HG02588 (cell line): ENCODE results near the gene GYPB.
"Not testable (repeated sequence)": the region's sequence is repeated elsewhere in the genome, so short reads cannot be mapped to it uniquely, and the experiment has no call there.

Source experiments
- ATAC-seq: cut with Tn5 transposase; IDR thresholded peaks from one replicate; pipeline ENCODE4 v1.9.1; 2021; ENCODE audit warnings: mild to moderate bottlenecking, moderate library complexity; ENCODE audit not compliant: unreplicated experiment

Gene GYPB

GRCh38 chr4:144019277-144019676 is at the start of gene GYPB:
Gene GYPB (minus strand): TSS chr4:144019380. CDS start chr4:144019287, 93 bp downstream.
- not testable (repeated sequence) for ATAC-seq

- not testable (repeated sequence) for ATAC-seq
Observed at GRCh38 chr4:144061556-144061955, 42.4 kb upstream of the GYPB start.

GRCh38 chr4:144060234-144060859 is 41.2 kb upstream of the GYPB start:
- not testable (repeated sequence) for ATAC-seq

DNA sequence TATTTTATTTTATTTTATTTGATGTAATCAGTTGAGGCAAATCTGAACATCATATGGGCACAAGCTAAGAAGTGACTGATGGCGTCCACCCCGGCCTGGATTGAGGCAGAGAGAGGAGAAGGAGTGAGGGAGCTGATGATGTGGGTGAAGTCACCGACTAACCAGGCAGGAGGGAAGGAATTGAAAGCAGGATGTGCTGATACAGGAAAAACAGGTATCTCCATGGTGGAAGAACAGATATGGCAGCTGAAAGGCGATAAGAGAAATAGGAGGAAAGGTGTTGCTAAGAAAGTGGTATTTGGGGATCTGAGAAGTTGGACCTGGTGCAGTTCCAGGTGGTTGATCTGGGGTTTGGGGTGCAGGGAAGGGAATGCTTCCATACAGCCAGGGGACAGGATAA is 37.6 kb upstream of the GYPB start:
- no peak for ATAC-seq

- ATAC-seq, result not testable (repeated sequence)
Observed at GRCh38 chr4:144055336-144055735, 36.2 kb upstream of the GYPB start.

DNA sequence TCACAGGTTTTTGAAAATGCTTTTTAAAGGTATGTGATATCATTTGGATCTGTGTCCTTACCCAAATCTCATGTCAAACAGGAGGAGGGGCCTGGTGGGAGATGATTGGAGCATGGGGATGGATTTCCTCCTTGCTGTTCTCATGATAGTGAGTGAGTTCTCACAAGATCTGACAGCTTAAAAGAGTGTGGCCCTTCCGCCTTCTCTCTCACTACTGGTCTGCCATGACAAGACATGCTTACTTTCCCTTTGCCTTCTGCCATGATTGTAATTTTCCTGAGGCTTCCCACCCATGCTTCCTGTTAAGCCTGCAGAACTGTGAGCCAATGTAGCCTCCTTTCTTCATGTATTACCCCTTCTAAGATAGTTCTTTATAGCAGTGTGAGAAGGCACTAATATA is 32.3 kb upstream of the GYPB start:
- ATAC-seq, result not testable (repeated sequence)

DNA sequence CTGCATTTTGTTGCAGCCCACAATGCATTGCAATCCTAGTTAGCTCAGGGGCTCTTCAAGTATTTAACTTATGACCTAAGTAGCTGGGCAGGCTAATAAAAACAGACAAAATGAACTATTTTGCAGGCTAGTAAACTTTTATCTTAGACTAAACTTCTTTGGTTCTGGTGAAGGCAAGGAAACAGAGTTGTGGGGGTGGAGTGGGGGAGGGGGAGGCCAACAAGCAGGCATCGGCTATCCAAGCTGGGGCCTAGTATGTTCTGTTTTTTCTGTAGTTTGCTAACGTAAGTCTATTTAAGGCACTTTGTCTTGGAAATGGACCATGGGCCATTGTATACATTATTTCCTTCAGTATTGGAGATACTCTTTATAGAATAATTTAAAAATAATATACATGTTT is 31.5 kb upstream of the GYPB start:
- not testable (repeated sequence) for ATAC-seq

DNA sequence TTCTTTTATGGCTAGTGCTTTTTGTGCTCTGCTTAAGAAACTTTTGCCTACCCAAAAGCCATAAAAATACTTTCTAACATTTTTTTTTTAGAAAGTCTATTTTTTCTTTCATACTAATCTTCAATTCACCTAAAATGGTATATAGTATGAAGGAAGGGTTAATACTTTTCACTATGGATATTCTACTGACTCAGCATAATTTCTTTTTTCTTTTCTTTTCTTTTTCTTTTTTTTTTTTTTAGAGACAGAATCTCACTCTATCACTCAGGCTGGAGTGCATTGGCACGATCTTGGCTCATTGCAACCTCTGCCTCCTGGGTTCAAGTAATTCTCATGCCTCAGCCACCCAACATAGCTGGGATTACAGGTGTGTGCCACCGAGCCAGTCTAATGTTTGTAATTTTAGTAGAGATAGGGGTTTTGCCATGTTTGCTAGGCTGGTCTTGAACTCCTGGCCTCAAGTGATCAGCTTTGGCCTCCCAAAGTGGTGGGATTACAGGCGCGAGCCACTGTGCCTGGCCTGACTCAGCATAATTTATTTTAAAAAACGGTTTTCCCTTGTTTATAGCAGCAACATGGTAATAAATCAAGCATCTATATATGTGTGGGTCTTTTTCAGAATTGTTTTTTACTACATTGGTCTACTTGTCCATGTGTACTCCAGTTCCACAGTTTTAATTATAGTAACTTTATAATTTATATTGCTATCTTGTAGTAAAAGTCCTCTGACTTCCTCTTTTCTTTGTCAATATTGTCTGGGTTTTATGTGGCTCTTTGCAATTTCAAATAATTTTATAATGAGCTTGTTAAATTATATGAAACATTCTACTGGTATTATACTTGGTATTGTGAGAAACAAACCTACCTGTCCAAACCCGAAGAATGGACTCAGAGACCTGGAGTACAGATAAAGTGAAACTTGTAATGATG is 30.6 kb upstream of the GYPB start:
- not testable (repeated sequence) for ATAC-seq

- ATAC-seq, result not testable (repeated sequence)
Observed at GRCh38 chr4:144044936-144045335, 25.8 kb upstream of the GYPB start.

- not testable (repeated sequence) for ATAC-seq
Observed at GRCh38 chr4:144032580-144032979, 13.4 kb upstream of the GYPB start.

GRCh38 chr4:144031875-144032274 is 12.7 kb upstream of the GYPB start:
- not testable (repeated sequence) for ATAC-seq

DNA sequence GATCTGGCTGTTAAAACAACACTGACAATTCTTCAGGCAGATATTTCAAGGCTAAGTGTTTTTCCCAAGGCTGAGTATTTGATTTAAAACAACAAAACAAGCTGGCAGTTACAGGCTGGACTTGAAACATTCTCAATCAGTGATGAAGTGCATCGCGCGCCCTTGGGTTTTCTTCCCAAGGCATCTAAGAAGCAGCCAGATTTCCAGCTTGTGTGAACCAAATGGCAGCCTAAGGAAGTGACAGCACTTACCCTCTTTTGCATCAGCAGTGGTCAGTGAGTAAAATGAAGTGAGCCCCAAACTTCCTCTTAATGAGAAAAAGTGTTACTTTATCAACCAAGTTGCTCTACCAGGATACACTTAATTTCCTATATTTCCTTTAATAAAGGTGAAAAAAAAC is 12.2 kb upstream of the GYPB start:
- not testable (repeated sequence) for ATAC-seq

DNA sequence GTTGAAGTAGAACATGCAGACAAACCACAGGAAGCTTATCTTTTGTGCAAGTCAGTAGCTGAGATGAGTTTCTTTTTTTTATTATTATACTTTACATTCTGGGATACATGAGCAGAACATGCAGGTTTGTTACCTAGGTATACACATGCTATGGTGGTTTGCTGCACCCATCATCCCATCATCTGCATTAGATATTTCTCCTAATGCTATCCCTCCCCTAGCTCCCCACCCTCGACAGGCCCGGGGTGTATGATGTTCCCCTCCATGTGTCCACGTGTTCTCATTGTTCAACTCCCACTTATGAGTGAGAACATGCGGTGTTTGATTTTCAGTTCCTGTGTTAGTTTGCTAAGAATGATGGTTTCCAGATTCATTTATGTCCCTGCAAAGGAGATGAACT is 11.5 kb upstream of the GYPB start:
- not testable (repeated sequence) for ATAC-seq

- ATAC-seq, result not testable (repeated sequence)
Observed at GRCh38 chr4:144026682-144027081, 7.5 kb upstream of the GYPB start.

DNA sequence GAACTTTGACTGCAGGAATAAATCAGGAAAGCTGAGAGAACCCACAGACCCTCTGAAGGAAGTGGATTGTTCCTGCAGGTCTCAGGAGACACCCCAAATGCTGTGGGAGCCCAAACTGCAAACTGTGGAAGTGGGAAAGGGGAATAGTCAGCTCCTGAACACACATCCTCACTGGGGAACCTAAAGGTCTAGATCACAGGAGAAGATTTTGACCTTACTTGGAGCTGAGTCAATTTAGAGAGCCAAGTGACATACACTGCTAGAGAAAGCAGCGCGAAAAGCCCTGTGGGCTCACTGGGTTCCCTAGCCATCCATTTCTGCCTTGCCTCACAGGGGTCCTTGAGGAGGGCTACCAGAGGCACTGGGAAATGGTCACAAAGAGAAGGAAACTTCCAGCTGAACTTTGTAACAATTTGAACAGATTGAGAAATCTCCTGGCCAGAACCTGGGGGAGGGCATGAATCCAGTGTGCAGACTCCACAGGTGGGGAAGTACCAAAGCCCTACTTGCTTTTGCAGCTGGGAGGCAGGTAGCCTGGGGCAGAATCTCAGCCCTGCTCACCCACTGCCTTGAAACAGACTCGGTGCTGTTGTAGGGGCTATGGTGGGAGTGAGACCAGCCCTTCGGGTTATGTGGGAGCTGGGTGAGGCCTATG is 5.3 kb upstream of the GYPB start:
- not testable (repeated sequence) for ATAC-seq

- ATAC-seq, result not testable (repeated sequence)
Observed at GRCh38 chr4:144022772-144023400, 3.7 kb upstream of the GYPB start.

- not testable (repeated sequence) for ATAC-seq
Observed at GRCh38 chr4:144021336-144021990, 2.3 kb upstream of the GYPB start.

GRCh38 chr4:144018223-144019000 is 768 bp downstream of the GYPB start:
- not testable (repeated sequence) for ATAC-seq

DNA sequence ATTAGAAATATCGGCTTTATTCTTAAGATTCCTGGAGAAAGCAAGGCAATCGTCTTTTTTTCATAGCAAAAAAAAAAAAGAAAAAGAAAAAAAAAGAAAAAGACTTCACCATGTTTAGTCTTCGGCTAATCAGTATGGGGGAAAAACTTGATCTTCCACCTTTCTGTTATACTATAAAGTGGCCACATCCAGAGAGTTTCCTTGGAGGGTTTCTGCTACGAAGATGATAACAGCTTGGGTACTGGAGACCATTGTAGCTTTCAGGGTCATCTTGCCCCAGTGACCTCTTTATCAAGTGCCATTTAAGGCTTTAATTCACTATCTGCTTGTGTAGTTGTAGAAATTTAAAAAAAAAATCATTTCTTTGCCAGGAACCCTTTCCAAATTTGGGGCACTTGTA is 1.9 kb downstream of the GYPB start:
- not testable (repeated sequence) for ATAC-seq
